ENCODE measurements around the gene SH3YL1.

Gene SH3YL1

DNA sequence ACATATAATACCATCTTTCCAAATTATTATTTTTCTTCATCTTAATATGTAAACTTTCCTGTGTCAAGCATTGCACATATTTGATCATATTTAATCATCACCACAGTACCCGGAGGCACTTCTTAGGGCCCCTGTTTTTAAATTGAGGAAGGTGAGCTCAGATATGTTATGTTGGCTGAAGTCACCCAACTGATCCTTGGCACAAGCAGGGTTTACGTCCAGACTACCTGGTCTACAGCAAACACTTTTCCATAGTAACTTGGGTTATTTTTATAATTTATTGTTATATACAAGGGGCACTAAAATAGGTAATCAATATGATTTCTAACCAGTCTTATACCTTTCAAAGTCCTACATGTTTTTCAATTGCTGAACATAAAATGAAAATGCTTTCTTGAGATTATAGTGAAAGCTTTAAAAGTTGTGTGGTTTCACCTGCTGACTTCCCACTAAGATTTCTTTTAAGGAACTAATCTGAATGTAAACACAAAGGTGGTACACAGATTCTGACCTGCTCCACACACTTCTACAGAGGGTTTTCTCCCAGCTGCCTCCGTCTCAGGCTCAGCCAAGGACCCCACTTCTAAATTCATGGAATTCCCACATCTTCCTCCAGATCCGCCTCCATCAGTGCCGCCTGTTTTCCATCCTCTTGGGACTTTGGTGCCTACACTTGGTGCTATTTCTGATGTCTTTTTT is 52.2 kb downstream of the SH3YL1 start:
- no peak overlapping the region for H3K9ac ChIP-seq (ENCODE audit: low read length)
- no peak overlapping the region for H2BK120ac ChIP-seq (ENCODE audit: low read depth, low read length)
- H3K9me3 ChIP-seq (ENCODE audit: control insufficient read depth, low read length), result peaks cover 10% of the 10 kb centered on the region
- no peak overlapping the region for H3K14ac ChIP-seq (ENCODE audit: low read length in 2 of 2)
- H2BK12ac ChIP-seq (ENCODE audit: low read length in 2 of 2), result no peak overlapping the region
- H3K23ac ChIP-seq (ENCODE audit: low read length in 2 of 2), result no peak overlapping the region
- H4K8ac ChIP-seq (ENCODE audit: low read length), result no peak overlapping the region
- no peak for DNase-seq
- WGBS, result 90% methylated on average over 4 of the region's 5 CpGs
- no peak overlapping the region for H3K4me3 ChIP-seq (ENCODE audit: insufficient read depth in 1 of 2, low read depth in 1 of 2, low read length in 2 of 2)
- H2AK5ac ChIP-seq (ENCODE audit: low read length, severe bottlenecking), result no peak overlapping the region
- no peaks in the 10 kb centered on the region for H3K4me1 ChIP-seq (ENCODE audit: control insufficient read depth, insufficient read depth, low read depth, low read length)
- H4K91ac ChIP-seq (ENCODE audit: low read length), result no peak overlapping the region
- H3K18ac ChIP-seq (ENCODE audit: low read depth in 1 of 2, low read length in 2 of 2), result no peak overlapping the region
- no peak overlapping the region for H3K4me2 ChIP-seq (ENCODE audit: low read length, poor library complexity, severe bottlenecking)
- no peak overlapping the region for H3K27ac ChIP-seq (ENCODE audit: low read length, poor library complexity, severe bottlenecking)
- H2AFZ ChIP-seq (ENCODE audit: low read depth, low read length), result no peak overlapping the region
- H2BK15ac ChIP-seq (ENCODE audit: low read depth, poor library complexity, severe bottlenecking), result no peak overlapping the region
- H3K79me1 ChIP-seq (replicated peaks; ENCODE audit: low read length, poor library complexity, severe bottlenecking), result no peaks in the 10 kb centered on the region
- no peak overlapping the region for H3K4ac ChIP-seq (ENCODE audit: low read depth in 1 of 2, low read length in 2 of 2)
- no peak overlapping the region for H2BK5ac ChIP-seq (ENCODE audit: low read depth, low read length, poor library complexity, severe bottlenecking)
- peaks cover 10% of the 10 kb centered on the region in 2 experiments for H3K27me3 ChIP-seq (ENCODE audit: control insufficient read depth in 1 of 2, insufficient read depth in 1 of 2, low read length in 2 of 2)
- H3K36me3 ChIP-seq (ENCODE audit: control insufficient read depth in 1 of 2, insufficient read depth in 2 of 2, low read depth in 1 of 2, low read length in 2 of 2), result no peaks in the 10 kb centered on the region

- no peak overlapping the region for H2AK5ac ChIP-seq (ENCODE audit: low read length, severe bottlenecking)
- H3K9me3 ChIP-seq (ENCODE audit: control insufficient read depth, low read length), result peaks cover 10% of the 10 kb centered on the region
- H3K23ac ChIP-seq (ENCODE audit: low read length in 2 of 2), result no peak overlapping the region
- H4K91ac ChIP-seq (ENCODE audit: low read length), result no peak overlapping the region
- no peak overlapping the region for H3K4ac ChIP-seq (ENCODE audit: low read depth in 1 of 2, low read length in 2 of 2)
- H3K79me1 ChIP-seq (replicated peaks; ENCODE audit: low read length, poor library complexity, severe bottlenecking), result no peaks in the 10 kb centered on the region
- H3K4me3 ChIP-seq (ENCODE audit: insufficient read depth in 1 of 2, low read depth in 1 of 2, low read length in 2 of 2), result no peak overlapping the region
- no peaks in the 10 kb centered on the region for H3K36me3 ChIP-seq (ENCODE audit: control insufficient read depth in 1 of 2, insufficient read depth in 2 of 2, low read depth in 1 of 2, low read length in 2 of 2)
- H2AFZ ChIP-seq (ENCODE audit: low read depth, low read length), result no peak overlapping the region
- H3K27ac ChIP-seq (ENCODE audit: low read length, poor library complexity, severe bottlenecking), result no peak overlapping the region
- no peaks in the 10 kb centered on the region for H3K4me1 ChIP-seq (ENCODE audit: control insufficient read depth, insufficient read depth, low read depth, low read length)
- H3K9ac ChIP-seq (ENCODE audit: low read length), result no peak overlapping the region
- H3K27me3 ChIP-seq (ENCODE audit: control insufficient read depth in 1 of 2, insufficient read depth in 1 of 2, low read length in 2 of 2), result peaks cover 10% of the 10 kb centered on the region in 2 experiments
- H2BK5ac ChIP-seq (ENCODE audit: low read depth, low read length, poor library complexity, severe bottlenecking), result no peak overlapping the region
- H3K14ac ChIP-seq (ENCODE audit: low read length in 2 of 2), result no peak overlapping the region
- 40% methylated on average over 3 of the region's 4 CpGs for WGBS
- DNase-seq, result no peak
- H2BK12ac ChIP-seq (ENCODE audit: low read length in 2 of 2), result no peak overlapping the region
- H2BK15ac ChIP-seq (ENCODE audit: low read depth, poor library complexity, severe bottlenecking), result no peak overlapping the region
- no peak overlapping the region for H3K18ac ChIP-seq (ENCODE audit: low read depth in 1 of 2, low read length in 2 of 2)
- no peak overlapping the region for H2BK120ac ChIP-seq (ENCODE audit: low read depth, low read length)
- H4K8ac ChIP-seq (ENCODE audit: low read length), result no peak overlapping the region
- H3K4me2 ChIP-seq (ENCODE audit: low read length, poor library complexity, severe bottlenecking), result no peak overlapping the region
Measured at GRCh38 chr2:210660-211059, 53.2 kb downstream of the SH3YL1 start.

- no peak overlapping the region for H3K27ac ChIP-seq (ENCODE audit: low read length, poor library complexity, severe bottlenecking)
- H3K4me3 ChIP-seq (ENCODE audit: insufficient read depth in 1 of 2, low read depth in 1 of 2, low read length in 2 of 2), result no peak overlapping the region
- H2AK5ac ChIP-seq (ENCODE audit: low read length, severe bottlenecking), result no peak overlapping the region
- no peak overlapping the region for H2BK15ac ChIP-seq (ENCODE audit: low read depth, poor library complexity, severe bottlenecking)
- H3K18ac ChIP-seq (ENCODE audit: low read depth in 1 of 2, low read length in 2 of 2), result no peak overlapping the region
- H3K9me3 ChIP-seq (ENCODE audit: control insufficient read depth, low read length), result peaks cover 10% of the 10 kb centered on the region
- DNase-seq, result no peak
- no peaks in the 10 kb centered on the region for H3K36me3 ChIP-seq (ENCODE audit: control insufficient read depth in 1 of 2, insufficient read depth in 2 of 2, low read depth in 1 of 2, low read length in 2 of 2)
- H2AFZ ChIP-seq (ENCODE audit: low read depth, low read length), result no peak overlapping the region
- H3K9ac ChIP-seq (ENCODE audit: low read length), result no peak overlapping the region
- no peaks in the 10 kb centered on the region for H3K79me1 ChIP-seq (replicated peaks; ENCODE audit: low read length, poor library complexity, severe bottlenecking)
- H3K4me1 ChIP-seq (ENCODE audit: control insufficient read depth, insufficient read depth, low read depth, low read length), result no peaks in the 10 kb centered on the region
- H4K8ac ChIP-seq (ENCODE audit: low read length), result no peak overlapping the region
- H2BK5ac ChIP-seq (ENCODE audit: low read depth, low read length, poor library complexity, severe bottlenecking), result no peak overlapping the region
- no peak overlapping the region for H2BK12ac ChIP-seq (ENCODE audit: low read length in 2 of 2)
- H4K91ac ChIP-seq (ENCODE audit: low read length), result no peak overlapping the region
- H3K14ac ChIP-seq (ENCODE audit: low read length in 2 of 2), result no peak overlapping the region
- WGBS, result 26% methylated on average over 2 of the region's 2 CpGs
- no peak overlapping the region for H3K4me2 ChIP-seq (ENCODE audit: low read length, poor library complexity, severe bottlenecking)
- H3K4ac ChIP-seq (ENCODE audit: low read depth in 1 of 2, low read length in 2 of 2), result no peak overlapping the region
- H2BK120ac ChIP-seq (ENCODE audit: low read depth, low read length), result no peak overlapping the region
- H3K27me3 ChIP-seq (ENCODE audit: control insufficient read depth in 1 of 2, insufficient read depth in 1 of 2, low read length in 2 of 2), result peaks cover 10% of the 10 kb centered on the region in 2 experiments
- H3K23ac ChIP-seq (ENCODE audit: low read length in 2 of 2), result no peak overlapping the region
Measured at GRCh38 chr2:209470-209869, 54.4 kb downstream of the SH3YL1 start.

DNA sequence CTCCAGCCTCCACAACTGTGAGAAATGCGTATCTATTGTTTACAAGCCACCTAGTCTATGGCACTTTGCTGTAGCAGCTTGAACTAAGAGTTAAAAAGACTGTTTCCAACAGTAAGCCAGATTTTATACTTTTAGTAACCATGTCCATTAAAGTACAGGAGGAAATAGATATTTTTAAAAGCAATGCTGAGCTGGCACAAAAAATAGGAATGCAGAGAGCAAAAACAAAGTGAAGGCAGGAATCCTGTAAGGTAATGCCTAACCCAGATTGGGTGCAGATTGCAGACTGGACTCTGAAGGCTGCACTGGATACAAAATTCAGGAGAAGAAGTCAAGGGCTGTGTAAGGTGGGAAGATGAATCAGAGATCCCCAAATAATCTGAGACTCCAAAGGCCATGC is 55.5 kb downstream of the SH3YL1 start:
- no peak for DNase-seq
- Histone ChIP-seq H4K8ac (ENCODE audit: low read length) (no peak overlapping the region), H3K9me3 (ENCODE audit: control insufficient read depth, low read length) (peaks cover 10% of the 10 kb centered on the region), H2AK5ac (ENCODE audit: low read length, severe bottlenecking) (no peak overlapping the region), H3K4ac (ENCODE audit: low read depth in 1 of 2, low read length in 2 of 2) (no peak overlapping the region), H2BK12ac (ENCODE audit: low read length in 2 of 2) (no peak overlapping the region), H3K27ac (ENCODE audit: low read length, poor library complexity, severe bottlenecking) (no peak overlapping the region), H3K9ac (ENCODE audit: low read length) (no peak overlapping the region), H3K14ac (ENCODE audit: low read length in 2 of 2) (no peak overlapping the region), H2AFZ (ENCODE audit: low read depth, low read length) (no peak overlapping the region), H4K91ac (ENCODE audit: low read length) (no peak overlapping the region), H3K18ac (ENCODE audit: low read depth in 1 of 2, low read length in 2 of 2) (no peak overlapping the region), H3K4me3 (ENCODE audit: insufficient read depth in 1 of 2, low read depth in 1 of 2, low read length in 2 of 2) (no peak overlapping the region), H3K27me3 (ENCODE audit: control insufficient read depth in 1 of 2, insufficient read depth in 1 of 2, low read length in 2 of 2) (peaks cover 10% of the 10 kb centered on the region in 2 experiments), H3K36me3 (ENCODE audit: control insufficient read depth in 1 of 2, insufficient read depth in 2 of 2, low read depth in 1 of 2, low read length in 2 of 2) (no peaks in the 10 kb centered on the region), H3K4me2 (ENCODE audit: low read length, poor library complexity, severe bottlenecking) (no peak overlapping the region), H2BK15ac (ENCODE audit: low read depth, poor library complexity, severe bottlenecking) (no peak overlapping the region), H2BK5ac (ENCODE audit: low read depth, low read length, poor library complexity, severe bottlenecking) (no peak overlapping the region), H3K79me1 (replicated peaks; ENCODE audit: low read length, poor library complexity, severe bottlenecking) (no peaks in the 10 kb centered on the region), H3K23ac (ENCODE audit: low read length in 2 of 2) (no peak overlapping the region), H3K4me1 (ENCODE audit: control insufficient read depth, insufficient read depth, low read depth, low read length) (no peaks in the 10 kb centered on the region), H2BK120ac (ENCODE audit: low read depth, low read length) (no peak overlapping the region)
- no CpG with 5 or more reads among the region's 1 CpG for WGBS
